ENCODE results near the gene KIAA1671.

- TF ChIP-seq CTCF (IDR thresholded peaks at IDR 0.05) (no peak), POLR2AphosphoS5 (IDR thresholded peaks at IDR 0.05) (no peak), POLR2A (IDR thresholded peaks at IDR 0.05) (no peak)
Measured at GRCh38 chr22:24961217-24961844, 8.8 kb downstream of the KIAA1671 start.
